ENCODE data around the gene CTBP2.
A peak's percentile ranks its signal among the peaks of the same experiment; 100 is the strongest.
"Not testable (repeated sequence)": the region's sequence is repeated elsewhere in the genome, so short reads cannot be mapped to it uniquely, and the experiment has no call there.

The CTBP2 gene

DNA sequence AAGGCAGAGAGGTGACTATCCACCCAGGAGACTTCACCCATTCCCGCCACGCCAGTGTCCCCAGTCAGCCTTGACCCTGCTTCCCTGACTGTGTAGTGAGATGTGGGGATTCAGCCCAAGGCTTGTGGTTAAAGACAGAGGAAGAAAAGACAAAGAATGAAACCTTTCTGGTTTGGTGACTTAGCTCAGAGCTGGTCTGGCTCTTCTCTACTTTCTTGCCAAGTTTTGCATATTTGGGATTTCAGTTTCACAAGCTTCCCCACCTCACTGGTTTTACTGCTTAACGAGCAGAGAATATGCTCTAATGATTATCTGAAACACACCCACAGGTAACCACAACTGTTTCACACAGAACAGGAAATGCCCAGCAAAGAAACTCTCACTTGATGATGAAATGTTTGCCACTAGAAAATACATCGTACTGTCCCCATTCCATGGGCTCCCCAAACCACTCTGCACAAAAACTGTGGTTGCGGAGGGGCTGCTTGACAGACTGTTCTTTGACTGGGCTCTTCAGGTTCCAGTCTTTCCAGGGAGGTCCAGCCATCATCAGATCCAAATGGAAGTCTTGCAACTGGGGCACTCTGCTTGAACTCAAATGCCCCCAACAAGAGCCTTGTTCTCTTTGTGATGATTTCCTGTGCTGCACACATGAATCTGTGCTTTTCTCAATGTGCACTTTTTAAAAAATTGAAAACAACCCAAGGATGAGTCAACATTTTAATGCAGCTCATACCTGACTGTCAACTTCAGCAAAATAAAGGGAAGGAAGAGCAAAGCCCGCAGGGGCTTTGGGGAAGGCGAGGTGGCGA, 95.5 kb downstream of the CTBP2 start:
- DNase-seq (ENCODE audit: low read depth), result peak; percentile 28

DNA sequence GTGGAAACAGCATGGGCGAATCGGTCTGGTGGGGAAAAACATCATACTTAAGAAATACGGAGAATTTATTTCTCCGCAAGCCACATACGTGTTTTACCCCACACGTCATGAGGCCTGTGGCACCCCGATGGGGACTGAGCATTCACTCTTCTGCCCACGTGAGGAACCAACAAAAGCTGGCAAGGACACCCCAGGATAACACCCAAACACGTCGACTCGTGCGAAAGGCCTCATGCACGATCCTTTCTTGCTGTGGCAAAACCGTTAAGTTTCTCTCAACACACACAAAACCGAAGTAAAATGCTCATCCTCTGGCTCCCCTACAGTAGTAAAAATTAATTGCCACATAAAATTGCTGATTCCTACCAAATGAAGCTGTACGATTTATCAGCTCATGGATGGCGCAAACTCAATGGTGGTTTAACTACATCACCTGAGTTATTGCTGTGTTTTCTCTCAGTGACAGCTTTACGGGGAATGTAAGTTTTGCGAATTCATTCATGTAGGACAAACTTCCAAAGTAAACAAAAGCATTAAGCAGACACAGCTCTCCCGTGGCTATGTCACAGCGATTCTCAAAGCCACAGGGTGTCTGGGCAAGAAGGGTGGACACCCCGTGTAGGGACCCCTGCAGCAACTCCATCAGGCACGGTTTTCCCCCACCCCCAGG, 97.0 kb downstream of the CTBP2 start:
- no peak for DNase-seq (ENCODE audit: low read depth)

DNA sequence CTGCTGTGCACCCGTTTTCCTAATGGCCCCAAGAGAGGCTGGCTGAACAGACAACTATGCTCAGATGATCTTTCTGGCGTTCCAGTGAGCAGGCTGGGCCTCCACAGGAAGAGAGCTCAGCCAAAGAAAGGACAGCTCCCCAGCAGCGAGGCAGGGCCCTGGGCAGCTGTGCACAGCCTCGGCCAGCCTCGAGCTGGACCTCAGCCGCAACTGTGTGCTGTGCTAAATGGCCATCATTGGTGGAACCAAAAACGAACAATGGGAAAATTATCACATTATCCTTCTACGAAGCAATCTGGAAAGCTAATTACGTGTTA, 97.5 kb downstream of the CTBP2 start:
- no peak for DNase-seq (ENCODE audit: low read depth)

DNA sequence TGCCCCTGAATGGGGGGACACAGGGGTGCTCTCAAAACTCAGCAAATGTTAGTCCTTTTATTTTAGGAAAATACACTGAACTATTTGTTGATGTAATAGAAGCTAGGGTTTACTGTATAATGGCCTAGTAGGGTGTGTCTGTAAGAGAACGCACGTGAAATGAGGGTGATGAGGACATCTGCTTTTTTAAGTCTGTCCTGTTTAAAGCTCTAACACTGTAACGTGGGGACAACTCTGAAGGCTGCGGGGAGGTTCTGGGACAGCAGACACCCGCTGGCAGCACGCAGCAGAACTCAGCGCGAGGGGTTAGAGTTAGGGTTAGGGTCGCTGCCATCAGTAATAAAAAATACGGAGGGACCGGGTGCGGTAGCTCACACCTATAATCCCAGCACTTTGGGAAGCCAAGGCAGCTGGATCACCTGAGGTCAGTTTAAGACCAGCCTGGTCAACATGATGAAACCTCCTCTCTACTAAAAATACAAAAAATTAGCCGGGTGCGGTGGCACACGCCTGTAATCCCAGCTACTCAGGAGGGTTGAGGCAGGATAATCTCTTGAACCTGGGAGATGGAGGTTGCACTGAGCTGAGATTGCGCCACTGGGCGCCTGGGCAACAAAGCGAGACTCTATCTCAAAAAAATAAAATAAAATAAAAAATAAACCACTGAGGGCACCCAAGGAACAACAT, 98.0 kb downstream of the CTBP2 start:
- DNase-seq (ENCODE audit: low read depth), result no peak

DNA sequence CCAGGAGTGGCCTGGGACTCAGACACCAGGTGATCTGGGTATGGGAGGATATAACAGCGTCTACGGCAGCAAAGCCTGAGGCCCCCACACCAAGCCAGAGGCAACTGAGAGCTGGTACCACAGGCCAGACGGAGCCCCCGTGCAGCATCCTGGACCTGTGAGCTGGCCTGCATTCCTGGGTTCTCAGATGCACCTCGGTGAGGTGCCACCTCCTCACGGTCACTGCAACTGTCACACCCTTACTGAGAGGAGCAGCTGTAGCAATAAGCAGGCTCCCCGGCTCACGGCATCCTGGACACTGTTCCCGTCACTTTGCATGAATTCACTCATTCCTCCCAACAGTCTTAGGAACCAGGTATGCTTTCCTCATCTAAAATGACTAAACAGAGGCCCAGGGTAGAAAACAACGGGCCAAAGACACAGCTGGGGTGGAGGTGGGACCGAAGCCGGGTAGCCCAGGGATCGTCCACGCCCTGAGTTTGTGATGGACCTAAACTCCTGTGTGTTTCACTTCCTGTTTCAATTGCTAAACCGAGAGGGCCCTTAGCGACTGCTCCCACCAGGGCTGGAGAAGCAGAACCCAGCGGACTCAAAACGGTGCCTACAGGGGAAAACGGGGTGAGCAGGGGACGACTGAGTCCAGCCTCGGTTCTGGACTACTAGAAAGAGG, 98.7 kb downstream of the CTBP2 start:
- no peak for DNase-seq (ENCODE audit: low read depth)

DNA sequence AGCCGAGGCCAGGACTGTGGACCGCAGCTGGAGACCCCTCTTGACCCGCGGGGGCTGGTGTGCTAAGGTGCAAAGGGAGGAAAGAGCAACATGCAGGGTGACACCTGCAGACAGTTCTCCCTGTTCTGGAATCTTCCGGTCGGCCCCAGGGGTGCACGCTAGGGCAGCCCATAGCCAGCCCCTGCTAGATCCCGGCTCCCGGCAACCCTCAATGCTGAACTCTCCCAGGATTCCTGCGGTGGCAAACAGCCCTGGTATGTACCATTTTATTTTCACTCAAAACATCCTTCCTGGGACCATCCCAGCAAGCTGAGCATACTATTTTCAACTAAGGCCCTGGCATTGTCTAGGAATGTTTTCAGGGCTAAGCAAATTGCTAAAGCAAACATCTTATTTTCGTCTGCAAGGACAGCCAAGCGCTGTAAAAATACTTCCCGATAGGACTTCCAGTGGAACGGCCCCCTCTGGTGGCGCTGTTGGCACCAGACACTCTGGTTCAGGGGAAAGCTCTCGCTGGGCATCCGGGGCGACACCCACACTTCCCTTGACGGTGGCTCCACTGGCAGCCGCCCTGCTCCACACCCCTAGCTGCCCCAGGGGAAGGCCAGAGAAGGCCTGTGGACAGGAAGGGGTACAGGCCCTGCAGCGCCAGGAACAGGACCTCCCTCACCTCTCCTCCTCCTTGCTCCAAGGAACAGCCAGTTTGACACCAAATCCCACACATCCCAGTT, 99.4 kb downstream of the CTBP2 start:
- DNase-seq (ENCODE audit: low read depth), result no peak

DNA sequence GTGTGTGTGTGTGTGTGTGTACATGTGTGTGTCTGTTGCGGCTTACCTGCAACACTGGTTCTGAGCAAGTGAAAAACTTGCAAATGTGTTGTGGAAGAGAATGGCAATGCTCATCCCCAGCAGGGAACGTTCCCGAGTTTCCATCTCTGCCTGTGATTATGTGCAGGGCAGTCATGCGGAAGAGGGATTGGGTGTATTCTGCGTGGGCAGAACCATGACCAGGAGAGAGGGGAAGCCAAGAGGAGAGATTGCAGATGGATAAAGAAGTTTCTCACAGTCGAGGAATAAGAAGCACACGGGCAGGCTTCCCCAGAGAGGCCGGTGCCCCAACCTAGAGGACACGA, 99.9 kb downstream of the CTBP2 start:
- DNase-seq (ENCODE audit: low read depth), result no peak

DNA sequence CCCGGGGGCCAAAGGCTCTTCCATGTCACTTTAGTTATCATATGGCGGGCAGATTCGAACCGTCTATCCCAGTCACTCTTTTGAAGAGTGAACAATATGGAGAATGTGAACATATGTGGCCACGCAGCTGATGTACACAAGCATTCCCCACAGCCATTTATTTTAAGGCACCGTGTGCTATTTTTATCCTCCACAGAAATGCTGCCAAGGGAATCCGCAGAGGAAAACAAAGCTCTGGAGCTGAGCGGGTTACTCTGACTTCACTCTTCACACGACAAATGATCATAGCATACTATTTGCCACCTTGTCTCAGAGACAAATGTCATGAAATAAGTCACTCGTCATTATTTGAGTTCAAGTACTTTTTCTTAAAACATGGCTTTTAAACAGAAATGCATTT, 100.3 kb downstream of the CTBP2 start:
- no peak for DNase-seq (ENCODE audit: low read depth)

DNA sequence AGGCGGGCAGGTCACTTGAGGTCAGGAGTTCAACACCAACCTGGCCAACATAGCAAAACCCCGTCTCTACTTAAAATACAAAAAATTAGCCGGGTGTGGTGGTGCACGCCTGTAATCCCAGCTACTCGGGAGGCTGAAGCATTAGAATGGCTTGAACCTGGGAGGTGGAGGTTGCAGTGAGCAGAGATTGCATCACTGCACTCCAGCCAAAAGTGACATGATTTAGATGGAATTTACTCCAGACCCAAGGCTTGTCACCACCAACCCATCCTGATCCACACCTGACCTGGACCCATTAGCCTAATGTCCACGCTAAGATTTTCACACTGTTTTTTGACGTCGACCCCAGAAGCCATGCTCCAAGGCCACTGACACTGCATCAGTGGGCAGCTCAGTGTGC, 101.0 kb downstream of the CTBP2 start:
- not testable (repeated sequence) for DNase-seq (ENCODE audit: low read depth)

DNA sequence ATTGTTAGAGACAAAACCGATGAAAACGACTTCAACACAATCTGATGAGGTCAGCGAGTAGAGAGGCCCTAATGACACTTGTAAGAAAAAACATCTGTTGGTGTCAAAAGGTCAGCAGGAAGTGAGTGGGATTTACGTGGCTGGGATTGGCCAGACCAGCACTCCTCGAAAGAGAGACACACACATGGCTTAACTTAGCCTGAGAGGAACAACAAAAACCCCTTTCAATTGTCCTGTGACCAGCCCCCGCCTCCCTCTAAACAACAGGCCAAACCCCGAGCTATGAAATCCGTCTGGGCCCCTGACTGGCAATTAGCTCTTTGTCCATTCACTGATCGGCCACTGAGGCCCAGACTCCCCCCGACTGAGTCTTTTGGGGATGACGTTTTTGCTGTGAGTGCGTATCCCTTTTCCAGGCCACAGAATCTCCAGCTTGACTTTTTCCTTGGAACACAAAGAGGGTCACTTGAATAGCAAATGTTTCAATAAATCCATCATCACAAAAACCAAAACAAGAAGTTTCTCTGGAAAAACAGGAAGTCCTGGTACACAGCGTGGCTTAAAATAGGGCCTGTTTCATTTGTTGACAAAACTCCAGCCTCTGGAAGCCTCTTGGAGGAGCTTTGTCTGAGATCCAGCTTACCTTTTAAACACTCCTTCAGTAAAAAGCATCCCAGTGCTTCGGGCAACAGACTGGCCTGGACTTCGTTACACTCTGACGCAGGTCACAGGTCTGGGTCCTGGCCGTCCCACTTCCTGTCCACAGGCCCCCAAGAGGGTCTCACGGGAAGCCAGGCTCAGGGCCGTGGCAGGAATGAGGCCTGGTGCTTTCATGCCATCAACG, 103.0 kb downstream of the CTBP2 start:
- peak; percentile 83 for DNase-seq (ENCODE audit: low read depth)

DNA sequence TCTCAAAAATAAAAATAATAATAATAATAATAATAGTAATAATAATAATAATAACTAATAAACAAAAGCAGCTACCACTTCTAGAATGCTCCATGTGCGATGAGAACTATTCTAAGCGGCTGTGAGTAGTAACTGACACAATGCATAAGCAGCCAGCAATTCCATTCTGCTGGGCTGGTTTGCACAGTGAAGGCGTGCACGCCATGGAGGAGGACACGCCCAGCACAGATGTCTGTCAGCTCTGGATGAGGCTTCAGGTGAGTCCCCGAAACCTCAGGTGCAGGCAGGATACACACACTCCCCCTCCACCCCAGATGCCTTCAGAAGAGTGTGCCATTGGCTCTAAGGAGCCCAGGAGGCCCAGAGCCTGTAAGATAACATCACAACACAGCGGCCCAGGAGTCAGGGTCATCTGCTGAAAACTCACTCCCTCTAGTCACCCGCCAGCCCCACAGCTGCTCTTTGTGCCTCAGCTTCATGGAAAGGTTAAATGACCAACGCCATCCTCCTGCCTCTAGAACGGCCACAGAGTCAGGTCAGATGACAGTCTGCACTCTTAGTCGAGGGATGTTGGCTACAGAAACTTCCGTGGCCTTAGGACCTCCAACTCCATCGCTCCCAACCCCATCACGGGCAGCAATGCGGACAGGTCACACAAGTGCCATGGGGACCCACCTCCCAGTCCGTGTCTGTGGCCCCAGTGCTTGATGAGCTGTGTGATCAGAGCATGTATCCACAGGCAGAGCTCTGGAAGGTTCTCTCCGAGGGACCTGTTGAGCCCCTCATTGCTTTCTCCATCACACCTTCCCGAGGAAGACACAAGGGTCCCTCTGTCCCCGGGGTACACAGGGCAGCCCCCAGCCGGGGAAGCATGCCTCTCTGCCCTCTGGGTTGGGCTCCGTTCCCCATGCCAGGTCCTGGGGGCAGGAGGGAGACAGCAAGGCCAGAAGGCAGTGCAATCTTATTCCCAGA, 103.9 kb downstream of the CTBP2 start:
- DNase-seq (ENCODE audit: low read depth), result no peak

DNA sequence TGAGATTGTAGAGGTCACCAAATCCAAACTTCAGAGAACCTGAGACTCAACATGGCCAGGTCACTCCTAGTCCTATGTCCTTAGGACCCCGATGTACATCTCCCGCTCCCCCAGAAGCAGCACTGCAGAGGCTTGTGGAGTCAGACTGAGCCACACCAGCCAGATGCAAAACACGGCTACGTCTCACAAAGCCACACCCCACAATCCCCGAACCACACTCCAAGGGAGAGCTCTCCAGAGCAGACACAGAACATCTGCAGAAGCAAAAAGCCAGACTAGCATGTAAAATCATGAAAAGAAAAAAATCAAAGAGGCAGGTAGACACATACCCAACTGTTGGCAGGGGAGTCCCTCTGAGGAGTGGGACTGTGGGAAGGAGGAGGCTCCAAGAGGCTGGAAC, 104.9 kb downstream of the CTBP2 start:
- no peak for DNase-seq (ENCODE audit: low read depth)

DNA sequence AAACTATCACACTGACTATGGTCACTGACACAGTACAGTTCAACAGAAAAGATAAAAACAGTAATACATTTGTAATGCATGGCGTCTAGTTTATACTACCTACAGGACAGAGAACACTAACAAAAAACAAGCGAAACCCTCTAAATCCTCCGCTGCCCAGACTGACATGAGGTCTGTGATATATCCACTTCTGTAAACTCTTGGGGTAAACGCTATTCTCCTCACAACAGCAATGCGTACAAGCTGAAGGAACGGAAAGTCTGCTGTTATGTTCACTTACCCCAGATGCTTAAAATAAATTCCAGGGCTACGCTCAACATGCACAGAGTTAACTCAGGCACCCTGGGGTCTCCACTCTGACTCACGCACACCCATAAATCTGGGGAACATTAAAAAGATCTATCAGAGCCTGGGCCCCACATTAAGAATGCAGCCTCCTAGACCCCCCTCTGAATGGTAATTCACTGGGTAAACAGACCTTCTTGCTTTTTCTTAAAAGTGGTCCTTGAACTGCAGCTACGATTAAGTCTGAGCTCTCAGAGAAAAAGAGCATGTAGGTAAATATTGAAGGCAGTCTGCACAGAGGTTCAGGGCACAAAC, 105.6 kb downstream of the CTBP2 start:
- no peak for DNase-seq (ENCODE audit: low read depth)

DNA sequence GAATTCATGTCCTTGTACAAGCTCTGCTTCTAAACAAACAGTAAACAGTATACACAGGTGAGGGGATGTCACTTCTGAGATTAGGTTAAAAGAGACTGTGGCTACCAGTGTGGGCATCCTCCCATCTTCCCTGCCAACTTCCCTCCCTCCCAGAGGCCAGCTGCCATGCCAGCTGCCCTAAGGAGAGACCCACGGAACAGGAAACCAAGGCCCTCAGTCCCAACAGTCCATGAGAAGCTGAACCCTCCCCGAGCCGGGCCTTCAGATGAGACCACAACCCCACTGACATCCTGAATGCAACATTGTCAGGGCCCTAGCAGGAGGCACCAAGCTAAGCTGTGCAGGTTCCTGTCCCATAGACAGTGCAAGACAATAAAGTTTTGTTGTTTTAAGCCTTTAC, 106.1 kb downstream of the CTBP2 start:
- DNase-seq (ENCODE audit: low read depth), result no peak

DNA sequence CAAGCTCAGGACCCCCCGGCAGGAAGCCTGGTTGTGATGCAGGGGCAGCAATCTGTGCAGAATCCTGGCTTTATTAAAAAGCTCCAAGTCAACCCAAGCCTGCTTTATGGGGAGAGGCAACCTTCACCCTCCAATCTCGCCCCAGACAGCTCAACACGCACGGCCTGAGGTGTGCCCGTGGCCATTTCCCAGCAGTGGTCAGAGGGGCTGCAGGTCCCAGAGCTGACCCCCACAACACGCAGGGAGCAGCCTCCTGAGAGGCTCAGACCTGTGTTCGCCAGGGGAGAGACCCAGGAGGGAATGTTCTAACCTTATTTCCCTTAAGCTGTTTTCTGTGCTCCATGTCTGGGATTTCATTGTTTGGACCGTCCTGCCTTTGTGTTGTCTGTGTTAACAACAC, 108.2 kb downstream of the CTBP2 start:
- DNase-seq (ENCODE audit: low read depth), result no peak

DNA sequence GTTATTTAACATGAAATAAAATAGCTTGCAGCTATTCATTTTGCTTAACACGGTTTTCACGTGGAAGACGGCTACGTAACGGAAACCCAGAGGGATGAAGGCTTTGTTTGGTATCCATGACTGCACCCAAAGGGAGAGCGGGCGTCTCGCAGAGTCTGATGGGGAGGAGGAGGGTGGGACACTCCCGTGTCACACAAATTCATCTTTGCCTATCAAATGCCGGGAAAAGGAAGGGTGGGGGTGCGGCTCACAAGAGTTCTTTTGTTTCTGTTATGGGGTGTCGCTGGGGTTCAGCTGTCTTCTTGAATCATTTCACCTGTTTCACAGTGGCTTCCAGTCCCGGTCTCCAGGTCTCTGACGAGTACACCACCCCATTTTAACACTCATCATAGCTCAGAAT, 110.0 kb downstream of the CTBP2 start:
- DNase-seq (ENCODE audit: low read depth), result no peak

DNA sequence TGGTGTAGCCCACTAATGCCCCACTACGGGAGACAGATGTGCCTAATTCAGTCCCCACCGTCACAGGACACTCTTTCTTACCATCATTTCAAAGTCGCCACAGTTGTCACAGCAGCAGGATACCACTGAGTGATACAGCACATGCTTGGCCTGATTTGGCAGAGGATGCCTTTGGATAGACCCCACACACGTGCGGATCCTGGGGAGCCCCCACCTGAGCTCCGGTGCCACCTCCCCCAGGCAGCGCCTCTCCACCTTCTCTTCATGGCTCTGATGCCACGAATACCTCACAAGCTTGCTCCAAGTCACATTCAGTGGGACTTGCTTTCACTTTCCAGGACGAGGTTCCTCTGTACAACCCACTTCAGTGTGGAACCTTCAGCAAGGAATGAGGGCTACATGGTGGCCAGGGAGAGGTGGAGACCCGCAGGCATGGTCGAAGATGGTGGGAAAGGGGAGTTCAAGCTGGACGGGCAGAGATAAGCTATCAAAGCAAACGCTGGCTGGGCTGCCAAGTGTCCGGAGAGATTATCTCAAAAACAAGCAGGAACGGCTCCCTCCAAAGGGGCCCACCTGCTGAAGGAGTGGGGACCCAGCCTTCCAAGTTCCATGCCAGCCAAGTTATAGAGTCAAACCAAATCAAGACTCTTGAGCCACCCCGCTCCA, 111.0 kb downstream of the CTBP2 start:
- DNase-seq (ENCODE audit: low read depth), result no peak

DNA sequence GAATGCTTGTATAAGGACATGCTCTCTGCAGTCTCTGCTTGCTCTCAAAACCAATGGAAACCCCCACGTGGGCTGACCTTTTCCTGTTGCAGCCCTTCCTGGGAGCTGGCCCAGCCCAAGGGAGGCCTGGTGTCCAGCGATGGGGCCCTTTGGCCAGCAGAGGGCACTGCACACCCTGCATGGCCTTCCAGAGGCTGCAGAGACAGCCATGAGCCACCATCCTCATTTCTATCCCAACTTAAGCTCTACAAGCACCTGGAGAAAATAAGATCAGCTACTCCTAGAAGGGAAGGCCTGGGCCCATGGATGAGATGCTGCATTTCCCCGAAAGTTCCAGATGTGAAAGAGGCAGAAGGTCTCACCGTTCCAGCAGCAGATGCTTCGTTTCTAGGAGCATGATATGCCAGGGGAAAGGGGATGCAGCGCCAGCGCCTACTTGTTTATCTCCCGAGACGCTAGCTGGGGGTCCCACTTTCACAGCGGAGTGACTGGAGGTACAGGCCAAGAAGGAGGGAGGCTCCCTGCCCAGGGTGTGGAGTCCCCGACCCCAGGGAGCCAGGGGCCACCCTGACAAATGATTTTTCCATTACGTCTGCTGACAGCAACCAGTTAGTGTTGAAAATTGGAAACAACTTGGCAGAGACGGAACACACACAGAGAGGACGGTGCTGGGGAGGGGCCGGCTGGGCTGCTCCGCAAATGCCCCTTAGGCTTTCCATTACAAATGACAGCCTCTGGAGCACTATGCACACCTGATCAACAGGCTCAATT, 112.1 kb downstream of the CTBP2 start:
- DNase-seq (ENCODE audit: low read depth), result peak; percentile 41
